Measurements from ENCODE around the gene OSBPL9.
"Not testable (repeated sequence)": the region's sequence is repeated elsewhere in the genome, so short reads cannot be mapped to it uniquely, and the experiment has no call there.

Gene OSBPL9

GRCh38 chr1:51664421-51665240, 47.7 kb downstream of the OSBPL9 start:
- in situ Hi-C loops (cut with MboI; ENCODE audit: low sequenced_read_pairs), result no loop called here

GRCh38 chr1:51666478-51666877, 49.6 kb downstream of the OSBPL9 start:
- in situ Hi-C loops (cut with MboI; ENCODE audit: low sequenced_read_pairs), result no loop called here

GRCh38 chr1:51667561-51667960, 50.7 kb downstream of the OSBPL9 start:
- in situ Hi-C loops (cut with MboI; ENCODE audit: low sequenced_read_pairs), result no loop called here

- in situ Hi-C loops (cut with MboI; ENCODE audit: low sequenced_read_pairs), result no loop called here
Measured at GRCh38 chr1:51669272-51669671, 52.4 kb downstream of the OSBPL9 start.

- in situ Hi-C loops (cut with MboI; ENCODE audit: low sequenced_read_pairs), result no loop called here
Measured at GRCh38 chr1:51669816-51670215, 52.9 kb downstream of the OSBPL9 start.

- in situ Hi-C loops (cut with MboI; ENCODE audit: low sequenced_read_pairs), result no loop called here
Measured at GRCh38 chr1:51671527-51672325, 54.8 kb downstream of the OSBPL9 start.

GRCh38 chr1:51673279-51673678, 56.4 kb downstream of the OSBPL9 start:
- in situ Hi-C loops (cut with MboI; ENCODE audit: low sequenced_read_pairs), result no loop called here

GRCh38 chr1:51675177-51675780, 58.4 kb downstream of the OSBPL9 start:
- in situ Hi-C loops (cut with MboI; ENCODE audit: low sequenced_read_pairs), result no loop called here

GRCh38 chr1:51679435-51679834, 62.5 kb downstream of the OSBPL9 start:
- in situ Hi-C loops (cut with MboI; ENCODE audit: low sequenced_read_pairs), result no loop called here

GRCh38 chr1:51684776-51685175, 67.9 kb downstream of the OSBPL9 start:
- in situ Hi-C loops (cut with MboI; ENCODE audit: low sequenced_read_pairs), result no loop called here

GRCh38 chr1:51686450-51686849, 69.6 kb downstream of the OSBPL9 start:
- in situ Hi-C loops (cut with MboI; ENCODE audit: low sequenced_read_pairs), result no loop called here

GRCh38 chr1:51689075-51689440, 72.2 kb downstream of the OSBPL9 start:
- in situ Hi-C loops (cut with MboI; ENCODE audit: low sequenced_read_pairs), result no loop called here

- in situ Hi-C loops (cut with MboI; ENCODE audit: low sequenced_read_pairs), result no loop called here
Measured at GRCh38 chr1:51689643-51690042, 72.8 kb downstream of the OSBPL9 start.

- in situ Hi-C loops (cut with MboI; ENCODE audit: low sequenced_read_pairs), result no loop called here
Measured at GRCh38 chr1:51690285-51690961, 73.5 kb downstream of the OSBPL9 start.

GRCh38 chr1:51691920-51692319, 75.0 kb downstream of the OSBPL9 start:
- in situ Hi-C loops (cut with MboI; ENCODE audit: low sequenced_read_pairs), result no loop called here

- in situ Hi-C loops (cut with MboI; ENCODE audit: low sequenced_read_pairs), result no loop called here
Measured at GRCh38 chr1:51693419-51694155, 76.7 kb downstream of the OSBPL9 start.

- in situ Hi-C loops (cut with MboI; ENCODE audit: low sequenced_read_pairs), result no loop called here
Measured at GRCh38 chr1:51697166-51697565, 80.3 kb downstream of the OSBPL9 start.

- in situ Hi-C loops (cut with MboI; ENCODE audit: low sequenced_read_pairs), result no loop called here
Measured at GRCh38 chr1:51699391-51699790, 82.5 kb downstream of the OSBPL9 start.

- in situ Hi-C loops (cut with MboI; ENCODE audit: low sequenced_read_pairs), result not testable (repeated sequence)
Measured at GRCh38 chr1:51701782-51702181, 84.9 kb downstream of the OSBPL9 start.

GRCh38 chr1:51702220-51702619, 85.3 kb downstream of the OSBPL9 start:
- in situ Hi-C loops (cut with MboI; ENCODE audit: low sequenced_read_pairs), result not testable (repeated sequence)
